Astrocyte (in vitro differentiated cells and primary cell): ENCODE measurements around the gene MEG3. TPM values are rescaled to one million over a fixed set of nuclear protein-coding genes. Genes with fewer than 3 reads are reported as not detected.

Experiments used
- DNase-seq: peaks from one replicate; pipeline ENCODE4 v3.0.0-alpha.2; 2010; ENCODE audit warnings: low read depth
- FAIRE-seq: peaks from 2 replicates; lab custom pipeline; 2011; peaks lifted over from hg19 to GRCh38; lab: Jason Lieb, UNC
- H2AFZ ChIP-seq: 2 replicates; pipeline ENCODE4 v1.6.0; 2012; ENCODE audit warnings: low read depth, low read length, inconsistent platforms
- H3K27ac ChIP-seq: 2 replicates; pipeline ENCODE4 v1.5.1; 2011; ENCODE audit warnings: low read depth, low read length, inconsistent platforms
- H3K27me3 ChIP-seq: 2 replicates; pipeline ENCODE4 v1.6.0; 2011; ENCODE audit warnings: low read length, inconsistent platforms; ENCODE audit not compliant: insufficient read depth
- H3K36me3 ChIP-seq: 2 replicates; pipeline ENCODE4 v1.5.1; 2011; ENCODE audit warnings: low read length, inconsistent platforms; ENCODE audit not compliant: insufficient read depth
- H3K4me1 ChIP-seq: 2 replicates; pipeline ENCODE4 v1.5.1; 2011; ENCODE audit warnings: low read length, inconsistent platforms; ENCODE audit not compliant: insufficient read depth
- H3K4me2 ChIP-seq: 2 replicates; pipeline ENCODE4 v1.6.0; 2012; ENCODE audit warnings: low read length, inconsistent platforms
- H3K4me3 ChIP-seq: 2 replicates; pipeline ENCODE4 v1.5.1; 2011; ENCODE audit warnings: low read depth, mild to moderate bottlenecking, low read length, inconsistent platforms; ENCODE audit not compliant: insufficient read depth
- H3K79me2 ChIP-seq: 2 replicates; pipeline ENCODE4 v1.6.0; 2012; ENCODE audit warnings: mild to moderate bottlenecking, low read length, inconsistent platforms; ENCODE audit not compliant: insufficient read depth
- H3K9ac ChIP-seq: 2 replicates; pipeline ENCODE4 v1.6.0; 2012; ENCODE audit warnings: mild to moderate bottlenecking, low read length, inconsistent platforms
- H3K9me3 ChIP-seq: 2 replicates; pipeline ENCODE4 v1.5.1; 2012; ENCODE audit warnings: low read depth, mild to moderate bottlenecking, low read length, inconsistent platforms; ENCODE audit not compliant: insufficient read depth
- H4K20me1 ChIP-seq: 2 replicates; pipeline ENCODE4 v1.6.0; 2012; ENCODE audit warnings: low read length, inconsistent platforms; ENCODE audit not compliant: insufficient read depth
- H3K27ac Mint-ChIP-seq: one replicate; pipeline ENCODE4 v1.8.0; 2021; ENCODE audit warnings: mild to moderate bottlenecking, mixed read lengths; ENCODE audit not compliant: unreplicated experiment
- H3K27me3 Mint-ChIP-seq: one replicate; pipeline ENCODE4 v1.8.0; 2021; ENCODE audit warnings: low read depth, mixed read lengths; ENCODE audit not compliant: unreplicated experiment
- H3K36me3 Mint-ChIP-seq: one replicate; pipeline ENCODE4 v1.8.0; 2021; ENCODE audit warnings: low read depth, mixed read lengths; ENCODE audit not compliant: unreplicated experiment
- H3K4me1 Mint-ChIP-seq: one replicate; pipeline ENCODE4 v1.8.0; 2021; ENCODE audit warnings: low read depth, mixed read lengths; ENCODE audit not compliant: unreplicated experiment
- H3K4me3 Mint-ChIP-seq: one replicate; pipeline ENCODE4 v1.8.0; 2021; ENCODE audit warnings: mild to moderate bottlenecking, moderate library complexity, mixed read lengths; ENCODE audit not compliant: unreplicated experiment
- H3K9me3 Mint-ChIP-seq: one replicate; pipeline ENCODE4 v1.8.0; 2021; ENCODE audit warnings: mild to moderate bottlenecking, mixed read lengths; ENCODE audit not compliant: unreplicated experiment
- CTCF ChIP-seq: IDR thresholded peaks from 2 replicates; pipeline ENCODE4 v1.5.1; 2011; ENCODE audit warnings: low read depth, mild to moderate bottlenecking, inconsistent platforms, low read length, moderate library complexity; ENCODE audit not compliant: insufficient read depth
- EZH2 ChIP-seq: IDR thresholded peaks from 2 replicates; pipeline ENCODE4 v1.6.1; 2012; ENCODE audit warnings: mild to moderate bottlenecking, low read length, inconsistent platforms; ENCODE audit not compliant: insufficient read depth
- total RNA-seq: library from RNA; stranded (reverse); gene quantifications from 2 replicates; pipeline ENCODE4 v1.2.1, GENCODE V29; 2021

Gene MEG3
- total RNA-seq, 1 donor from 2014 or later, result not detected

- Histone ChIP-seq H3K27me3 (peaks cover 13% of the 10 kb centered on the region), H4K20me1 (no peaks in the 10 kb centered on the region), H3K4me2 (no peak overlapping the region), H3K79me2 (no peaks in the 10 kb centered on the region), H3K27ac (no peak overlapping the region), H3K9me3 (peaks cover 1% of the 10 kb centered on the region), H3K4me3 (no peak overlapping the region), H3K9ac (no peak overlapping the region), H2AFZ (no peak overlapping the region), H3K4me1 (no peaks in the 10 kb centered on the region), H3K36me3 (no peaks in the 10 kb centered on the region)
- FAIRE-seq (no peak), DNase-seq (no peak)
- no peak overlapping the region for H3K4me3 Mint-ChIP-seq
- H3K27me3 Mint-ChIP-seq, result peaks cover 21% of the 10 kb centered on the region
- no peaks in the 10 kb centered on the region for H3K36me3 Mint-ChIP-seq
- TF ChIP-seq CTCF (no peak), EZH2 (no peak)
- H3K9me3 Mint-ChIP-seq, result peaks cover 3% of the 10 kb centered on the region
- no peak overlapping the region for H3K27ac Mint-ChIP-seq
- H3K4me1 Mint-ChIP-seq, result no peaks in the 10 kb centered on the region
Observed at GRCh38 chr14:100802766-100803165, 23.2 kb upstream of the MEG3 start.

- Histone ChIP-seq H3K27ac (no peak overlapping the region), H3K27me3 (peaks cover 13% of the 10 kb centered on the region), H3K4me2 (no peak overlapping the region), H3K79me2 (no peaks in the 10 kb centered on the region), H2AFZ (no peak overlapping the region), H3K4me3 (no peak overlapping the region), H3K4me1 (no peaks in the 10 kb centered on the region), H3K36me3 (no peaks in the 10 kb centered on the region), H3K9ac (no peak overlapping the region), H4K20me1 (no peaks in the 10 kb centered on the region), H3K9me3 (peaks cover 6% of the 10 kb centered on the region)
- H3K36me3 Mint-ChIP-seq, result no peaks in the 10 kb centered on the region
- no peak for FAIRE-seq
- H3K4me1 Mint-ChIP-seq, result no peaks in the 10 kb centered on the region
- no peak overlapping the region for H3K4me3 Mint-ChIP-seq
- peaks cover 7% of the 10 kb centered on the region for H3K9me3 Mint-ChIP-seq
- no peak overlapping the region for H3K27ac Mint-ChIP-seq
- no peak for TF ChIP-seq EZH2
- TF ChIP-seq CTCF, result no peak
- peaks cover 21% of the 10 kb centered on the region for H3K27me3 Mint-ChIP-seq
- DNase-seq, result no peak
Observed at GRCh38 chr14:100803226-100803625, 22.7 kb upstream of the MEG3 start.

- no peak for FAIRE-seq
- Mint-ChIP-seq H3K27me3 (peaks cover 21% of the 10 kb centered on the region), H3K4me1 (no peaks in the 10 kb centered on the region)
Observed at GRCh38 chr14:100803676-100804075, 22.2 kb upstream of the MEG3 start.

More at GRCh38 chr14:100803676-100804075, 22.2 kb upstream of the MEG3 start:
- no peak overlapping the region for H3K27ac ChIP-seq
- H3K9ac ChIP-seq, result no peak overlapping the region
- H3K79me2 ChIP-seq, result no peaks in the 10 kb centered on the region
- no peaks in the 10 kb centered on the region for H3K36me3 Mint-ChIP-seq
- H3K27ac Mint-ChIP-seq, result no peak overlapping the region
- H3K4me2 ChIP-seq, result no peak overlapping the region
- H3K36me3 ChIP-seq, result no peaks in the 10 kb centered on the region
- peaks cover 12% of the 10 kb centered on the region for H3K9me3 Mint-ChIP-seq
- H3K4me3 Mint-ChIP-seq, result no peak overlapping the region
- no peak overlapping the region for H2AFZ ChIP-seq
- H3K27me3 ChIP-seq, result peaks cover 13% of the 10 kb centered on the region
- peaks cover 10% of the 10 kb centered on the region for H3K9me3 ChIP-seq
- H3K4me1 ChIP-seq, result no peaks in the 10 kb centered on the region
- H4K20me1 ChIP-seq, result no peaks in the 10 kb centered on the region
- DNase-seq, result no peak
- no peak overlapping the region for H3K4me3 ChIP-seq
- no peak for TF ChIP-seq CTCF
- no peak for TF ChIP-seq EZH2
